Transverse colon (tissue), 4 donors: ENCODE measurements around the gene AKAP13.

ENCODE experiments used
- POLR2A ChIP-seq: fragments of 450-650 bp; IDR thresholded peaks from one replicate; pipeline ENCODE4 v1.6.1; 2016; ENCODE audit warnings: antibody characterized with exemption, mild to moderate bottlenecking, moderate library complexity
- POLR2AphosphoS5 ChIP-seq, 3 donors: sonication (generic); formaldehyde crosslinking; IDR thresholded peaks; one replicate each; pipeline ENCODE4 v1.6.1; 2016; ENCODE audit warnings: antibody characterized with exemption in 3 of 3
- TF ChIP-seq, protein P1 (sequence below), 5 experiments: fragments of 200-600 bp in 3 of 5; fragments of 450-650 bp in 2 of 5; sonication (generic) in 3 of 5; IDR thresholded peaks; 1 replicate in 2 of 5; 2 replicates in 3 of 5; pipeline ENCODE4 v1.5.1; 2016 to 2017; ENCODE audit warnings: antibody characterized with exemption in 5 of 5, inconsistent platforms in 3 of 5, mild to moderate bottlenecking in 2 of 5, moderate library complexity in 1 of 5

- TF ChIP-seq, protein P1, sequence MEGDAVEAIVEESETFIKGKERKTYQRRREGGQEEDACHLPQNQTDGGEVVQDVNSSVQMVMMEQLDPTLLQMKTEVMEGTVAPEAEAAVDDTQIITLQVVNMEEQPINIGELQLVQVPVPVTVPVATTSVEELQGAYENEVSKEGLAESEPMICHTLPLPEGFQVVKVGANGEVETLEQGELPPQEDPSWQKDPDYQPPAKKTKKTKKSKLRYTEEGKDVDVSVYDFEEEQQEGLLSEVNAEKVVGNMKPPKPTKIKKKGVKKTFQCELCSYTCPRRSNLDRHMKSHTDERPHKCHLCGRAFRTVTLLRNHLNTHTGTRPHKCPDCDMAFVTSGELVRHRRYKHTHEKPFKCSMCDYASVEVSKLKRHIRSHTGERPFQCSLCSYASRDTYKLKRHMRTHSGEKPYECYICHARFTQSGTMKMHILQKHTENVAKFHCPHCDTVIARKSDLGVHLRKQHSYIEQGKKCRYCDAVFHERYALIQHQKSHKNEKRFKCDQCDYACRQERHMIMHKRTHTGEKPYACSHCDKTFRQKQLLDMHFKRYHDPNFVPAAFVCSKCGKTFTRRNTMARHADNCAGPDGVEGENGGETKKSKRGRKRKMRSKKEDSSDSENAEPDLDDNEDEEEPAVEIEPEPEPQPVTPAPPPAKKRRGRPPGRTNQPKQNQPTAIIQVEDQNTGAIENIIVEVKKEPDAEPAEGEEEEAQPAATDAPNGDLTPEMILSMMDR (IDR thresholded peaks at IDR 0.05), result no peak
- TF ChIP-seq POLR2A (no peak), POLR2AphosphoS5 (IDR thresholded peaks at IDR 0.05) (peak in 1 of 3 donors; percentile 16)
Measured at GRCh38 chr15:85723960-85724945, 343.9 kb downstream of the AKAP13 start.
